ENCODE measurements around the gene EDDM13. TPM values are rescaled to one million over a fixed set of nuclear protein-coding genes. Genes with fewer than 3 reads are reported as not detected.

The EDDM13 gene
- total and polyA plus RNA-seq, 2 of the 13 experiments (the other 11 are each of a cell fraction or from before 2014, with no cell fraction given): not detected

DNA sequence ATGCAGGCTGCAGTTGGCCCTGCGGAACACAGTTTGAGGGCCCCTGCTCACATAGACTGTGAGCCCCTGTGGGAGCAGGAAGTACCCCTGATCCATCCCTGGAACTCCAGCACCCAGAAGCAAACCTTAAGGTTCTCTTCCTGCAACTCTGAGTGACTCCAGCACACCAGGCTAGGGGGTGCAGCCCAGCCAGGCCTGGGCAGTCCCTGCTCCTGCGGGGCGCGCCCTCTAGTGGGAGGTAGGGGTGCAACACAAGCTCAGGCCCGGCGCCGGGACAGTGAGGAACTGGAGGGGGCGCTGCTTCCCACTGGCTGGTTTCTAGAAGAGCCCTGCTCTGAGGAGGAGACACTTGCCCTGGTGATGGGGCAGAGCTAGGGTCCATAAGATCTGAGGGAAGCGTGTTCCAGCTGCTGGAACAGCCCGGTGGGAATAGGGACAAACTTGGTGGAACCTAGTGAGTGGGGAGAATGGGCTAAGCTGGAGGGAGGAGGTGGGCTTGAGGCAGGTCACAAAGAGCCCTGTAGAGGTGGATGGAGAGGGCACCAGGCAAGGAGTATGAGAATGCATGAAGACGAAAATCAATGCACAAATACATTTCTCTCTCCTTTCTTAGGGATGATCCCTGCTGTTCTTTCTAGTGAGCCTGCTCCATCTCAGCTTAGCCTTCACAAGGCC is 37.1 kb downstream of the EDDM13 start (continued):
- TF ChIP-seq STAG1 (CRISPR knock-in tag; IDR thresholded peaks at IDR 0.05) (peak; percentile 67), ZNF839 (CRISPR knock-in tag; IDR thresholded peaks at IDR 0.05; ENCODE audit: borderline replicate concordance) (peak; percentile 59; the same call in 1 of the 2 replicates), FOXA3 (CRISPR knock-in tag; IDR thresholded peaks at IDR 0.05) (no peak), XRCC5 (optimal IDR thresholded peaks at IDR 0.05; ENCODE audit: low read length) (peak; percentile 82), WIZ (CRISPR knock-in tag; IDR thresholded peaks at IDR 0.05) (no peak), FLYWCH1 (CRISPR knock-in tag; IDR thresholded peaks at IDR 0.05) (no peak)
- TF ChIP-seq, protein P1, sequence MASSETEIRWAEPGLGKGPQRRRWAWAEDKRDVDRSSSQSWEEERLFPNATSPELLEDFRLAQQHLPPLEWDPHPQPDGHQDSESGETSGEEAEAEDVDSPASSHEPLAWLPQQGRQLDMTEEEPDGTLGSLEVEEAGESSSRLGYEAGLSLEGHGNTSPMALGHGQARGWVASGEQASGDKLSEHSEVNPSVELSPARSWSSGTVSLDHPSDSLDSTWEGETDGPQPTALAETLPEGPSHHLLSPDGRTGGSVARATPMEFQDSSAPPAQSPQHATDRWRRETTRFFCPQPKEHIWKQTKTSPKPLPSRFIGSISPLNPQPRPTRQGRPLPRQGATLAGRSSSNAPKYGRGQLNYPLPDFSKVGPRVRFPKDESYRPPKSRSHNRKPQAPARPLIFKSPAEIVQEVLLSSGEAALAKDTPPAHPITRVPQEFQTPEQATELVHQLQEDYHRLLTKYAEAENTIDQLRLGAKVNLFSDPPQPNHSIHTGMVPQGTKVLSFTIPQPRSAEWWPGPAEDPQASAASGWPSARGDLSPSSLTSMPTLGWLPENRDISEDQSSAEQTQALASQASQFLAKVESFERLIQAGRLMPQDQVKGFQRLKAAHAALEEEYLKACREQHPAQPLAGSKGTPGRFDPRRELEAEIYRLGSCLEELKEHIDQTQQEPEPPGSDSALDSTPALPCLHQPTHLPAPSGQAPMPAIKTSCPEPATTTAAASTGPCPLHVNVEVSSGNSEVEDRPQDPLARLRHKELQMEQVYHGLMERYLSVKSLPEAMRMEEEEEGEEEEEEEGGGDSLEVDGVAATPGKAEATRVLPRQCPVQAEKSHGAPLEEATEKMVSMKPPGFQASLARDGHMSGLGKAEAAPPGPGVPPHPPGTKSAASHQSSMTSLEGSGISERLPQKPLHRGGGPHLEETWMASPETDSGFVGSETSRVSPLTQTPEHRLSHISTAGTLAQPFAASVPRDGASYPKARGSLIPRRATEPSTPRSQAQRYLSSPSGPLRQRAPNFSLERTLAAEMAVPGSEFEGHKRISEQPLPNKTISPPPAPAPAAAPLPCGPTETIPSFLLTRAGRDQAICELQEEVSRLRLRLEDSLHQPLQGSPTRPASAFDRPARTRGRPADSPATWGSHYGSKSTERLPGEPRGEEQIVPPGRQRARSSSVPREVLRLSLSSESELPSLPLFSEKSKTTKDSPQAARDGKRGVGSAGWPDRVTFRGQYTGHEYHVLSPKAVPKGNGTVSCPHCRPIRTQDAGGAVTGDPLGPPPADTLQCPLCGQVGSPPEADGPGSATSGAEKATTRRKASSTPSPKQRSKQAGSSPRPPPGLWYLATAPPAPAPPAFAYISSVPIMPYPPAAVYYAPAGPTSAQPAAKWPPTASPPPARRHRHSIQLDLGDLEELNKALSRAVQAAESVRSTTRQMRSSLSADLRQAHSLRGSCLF (CRISPR knock-in tag; IDR thresholded peaks at IDR 0.05; ENCODE audit: borderline replicate concordance): no peak
- TF ChIP-seq, protein P2, sequence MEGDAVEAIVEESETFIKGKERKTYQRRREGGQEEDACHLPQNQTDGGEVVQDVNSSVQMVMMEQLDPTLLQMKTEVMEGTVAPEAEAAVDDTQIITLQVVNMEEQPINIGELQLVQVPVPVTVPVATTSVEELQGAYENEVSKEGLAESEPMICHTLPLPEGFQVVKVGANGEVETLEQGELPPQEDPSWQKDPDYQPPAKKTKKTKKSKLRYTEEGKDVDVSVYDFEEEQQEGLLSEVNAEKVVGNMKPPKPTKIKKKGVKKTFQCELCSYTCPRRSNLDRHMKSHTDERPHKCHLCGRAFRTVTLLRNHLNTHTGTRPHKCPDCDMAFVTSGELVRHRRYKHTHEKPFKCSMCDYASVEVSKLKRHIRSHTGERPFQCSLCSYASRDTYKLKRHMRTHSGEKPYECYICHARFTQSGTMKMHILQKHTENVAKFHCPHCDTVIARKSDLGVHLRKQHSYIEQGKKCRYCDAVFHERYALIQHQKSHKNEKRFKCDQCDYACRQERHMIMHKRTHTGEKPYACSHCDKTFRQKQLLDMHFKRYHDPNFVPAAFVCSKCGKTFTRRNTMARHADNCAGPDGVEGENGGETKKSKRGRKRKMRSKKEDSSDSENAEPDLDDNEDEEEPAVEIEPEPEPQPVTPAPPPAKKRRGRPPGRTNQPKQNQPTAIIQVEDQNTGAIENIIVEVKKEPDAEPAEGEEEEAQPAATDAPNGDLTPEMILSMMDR (CRISPR knock-in tag; IDR thresholded peaks at IDR 0.05): peak; percentile 92
- TF ChIP-seq, protein P3, sequence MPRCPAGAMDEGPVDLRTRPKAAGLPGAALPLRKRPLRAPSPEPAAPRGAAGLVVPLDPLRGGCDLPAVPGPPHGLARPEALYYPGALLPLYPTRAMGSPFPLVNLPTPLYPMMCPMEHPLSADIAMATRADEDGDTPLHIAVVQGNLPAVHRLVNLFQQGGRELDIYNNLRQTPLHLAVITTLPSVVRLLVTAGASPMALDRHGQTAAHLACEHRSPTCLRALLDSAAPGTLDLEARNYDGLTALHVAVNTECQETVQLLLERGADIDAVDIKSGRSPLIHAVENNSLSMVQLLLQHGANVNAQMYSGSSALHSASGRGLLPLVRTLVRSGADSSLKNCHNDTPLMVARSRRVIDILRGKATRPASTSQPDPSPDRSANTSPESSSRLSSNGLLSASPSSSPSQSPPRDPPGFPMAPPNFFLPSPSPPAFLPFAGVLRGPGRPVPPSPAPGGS (CRISPR knock-in tag; IDR thresholded peaks at IDR 0.05): 0 out of 2 replicates have a peak, but pooled peaks have one; percentile 22
- TF ChIP-seq, protein P4, sequence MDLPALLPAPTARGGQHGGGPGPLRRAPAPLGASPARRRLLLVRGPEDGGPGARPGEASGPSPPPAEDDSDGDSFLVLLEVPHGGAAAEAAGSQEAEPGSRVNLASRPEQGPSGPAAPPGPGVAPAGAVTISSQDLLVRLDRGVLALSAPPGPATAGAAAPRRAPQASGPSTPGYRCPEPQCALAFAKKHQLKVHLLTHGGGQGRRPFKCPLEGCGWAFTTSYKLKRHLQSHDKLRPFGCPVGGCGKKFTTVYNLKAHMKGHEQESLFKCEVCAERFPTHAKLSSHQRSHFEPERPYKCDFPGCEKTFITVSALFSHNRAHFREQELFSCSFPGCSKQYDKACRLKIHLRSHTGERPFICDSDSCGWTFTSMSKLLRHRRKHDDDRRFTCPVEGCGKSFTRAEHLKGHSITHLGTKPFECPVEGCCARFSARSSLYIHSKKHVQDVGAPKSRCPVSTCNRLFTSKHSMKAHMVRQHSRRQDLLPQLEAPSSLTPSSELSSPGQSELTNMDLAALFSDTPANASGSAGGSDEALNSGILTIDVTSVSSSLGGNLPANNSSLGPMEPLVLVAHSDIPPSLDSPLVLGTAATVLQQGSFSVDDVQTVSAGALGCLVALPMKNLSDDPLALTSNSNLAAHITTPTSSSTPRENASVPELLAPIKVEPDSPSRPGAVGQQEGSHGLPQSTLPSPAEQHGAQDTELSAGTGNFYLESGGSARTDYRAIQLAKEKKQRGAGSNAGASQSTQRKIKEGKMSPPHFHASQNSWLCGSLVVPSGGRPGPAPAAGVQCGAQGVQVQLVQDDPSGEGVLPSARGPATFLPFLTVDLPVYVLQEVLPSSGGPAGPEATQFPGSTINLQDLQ (CRISPR knock-in tag; IDR thresholded peaks at IDR 0.05): no peak
- TF ChIP-seq, protein P5, sequence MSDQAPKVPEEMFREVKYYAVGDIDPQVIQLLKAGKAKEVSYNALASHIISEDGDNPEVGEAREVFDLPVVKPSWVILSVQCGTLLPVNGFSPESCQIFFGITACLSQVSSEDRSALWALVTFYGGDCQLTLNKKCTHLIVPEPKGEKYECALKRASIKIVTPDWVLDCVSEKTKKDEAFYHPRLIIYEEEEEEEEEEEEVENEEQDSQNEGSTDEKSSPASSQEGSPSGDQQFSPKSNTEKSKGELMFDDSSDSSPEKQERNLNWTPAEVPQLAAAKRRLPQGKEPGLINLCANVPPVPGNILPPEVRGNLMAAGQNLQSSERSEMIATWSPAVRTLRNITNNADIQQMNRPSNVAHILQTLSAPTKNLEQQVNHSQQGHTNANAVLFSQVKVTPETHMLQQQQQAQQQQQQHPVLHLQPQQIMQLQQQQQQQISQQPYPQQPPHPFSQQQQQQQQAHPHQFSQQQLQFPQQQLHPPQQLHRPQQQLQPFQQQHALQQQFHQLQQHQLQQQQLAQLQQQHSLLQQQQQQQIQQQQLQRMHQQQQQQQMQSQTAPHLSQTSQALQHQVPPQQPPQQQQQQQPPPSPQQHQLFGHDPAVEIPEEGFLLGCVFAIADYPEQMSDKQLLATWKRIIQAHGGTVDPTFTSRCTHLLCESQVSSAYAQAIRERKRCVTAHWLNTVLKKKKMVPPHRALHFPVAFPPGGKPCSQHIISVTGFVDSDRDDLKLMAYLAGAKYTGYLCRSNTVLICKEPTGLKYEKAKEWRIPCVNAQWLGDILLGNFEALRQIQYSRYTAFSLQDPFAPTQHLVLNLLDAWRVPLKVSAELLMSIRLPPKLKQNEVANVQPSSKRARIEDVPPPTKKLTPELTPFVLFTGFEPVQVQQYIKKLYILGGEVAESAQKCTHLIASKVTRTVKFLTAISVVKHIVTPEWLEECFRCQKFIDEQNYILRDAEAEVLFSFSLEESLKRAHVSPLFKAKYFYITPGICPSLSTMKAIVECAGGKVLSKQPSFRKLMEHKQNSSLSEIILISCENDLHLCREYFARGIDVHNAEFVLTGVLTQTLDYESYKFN (CRISPR knock-in tag; conservative IDR thresholded peaks at IDR 0.05): no peak
- TF ChIP-seq, protein P6, sequence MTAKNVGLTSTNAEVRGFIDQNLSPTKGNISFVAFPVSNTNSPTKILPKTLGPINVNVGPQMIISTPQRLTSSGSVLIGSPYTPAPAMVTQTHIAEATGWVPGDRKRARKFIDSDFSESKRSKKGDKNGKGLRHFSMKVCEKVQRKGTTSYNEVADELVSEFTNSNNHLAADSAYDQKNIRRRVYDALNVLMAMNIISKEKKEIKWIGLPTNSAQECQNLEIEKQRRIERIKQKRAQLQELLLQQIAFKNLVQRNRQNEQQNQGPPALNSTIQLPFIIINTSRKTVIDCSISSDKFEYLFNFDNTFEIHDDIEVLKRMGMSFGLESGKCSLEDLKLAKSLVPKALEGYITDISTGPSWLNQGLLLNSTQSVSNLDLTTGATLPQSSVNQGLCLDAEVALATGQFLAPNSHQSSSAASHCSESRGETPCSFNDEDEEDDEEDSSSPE (CRISPR knock-in tag; IDR thresholded peaks at IDR 0.05): no peak
